ENCODE results near the gene TMEM187. TPM values are rescaled to one million over a fixed set of nuclear protein-coding genes. Genes with fewer than 3 reads are reported as not detected.

The TMEM187 gene
- total RNA-seq, 2 donors from 2014 or later: 4.8 to 8.1 TPM

DNA sequence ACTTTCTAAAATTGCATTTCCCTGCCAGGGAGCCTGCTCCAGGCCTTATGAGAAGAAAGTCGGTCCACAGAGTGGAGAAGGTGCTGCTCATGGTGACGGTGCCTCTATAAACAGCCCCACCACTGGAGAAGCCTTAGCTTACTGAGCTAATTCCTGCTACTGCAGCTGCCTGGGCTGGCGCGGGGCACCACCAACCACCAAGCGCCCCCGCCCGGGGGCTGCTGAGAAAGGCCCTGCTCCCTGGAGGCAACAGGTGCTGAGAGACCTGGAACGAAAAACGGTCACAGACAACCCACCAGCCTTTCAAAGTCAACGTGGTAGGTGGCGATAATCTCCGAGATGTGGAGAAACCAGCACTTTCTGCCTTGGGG, 3.8 kb upstream of the TMEM187 start:
- peaks cover 38% of the 10 kb centered on the region for H3K4me1 Mint-ChIP-seq
- Histone ChIP-seq H3K36me3 (ENCODE audit: control insufficient read depth, insufficient read depth, low read length) (peaks cover 13% of the 10 kb centered on the region), H3K27ac (ENCODE audit: low read depth, low read length) (no peak overlapping the region), H3K4me1 (ENCODE audit: control insufficient read depth, insufficient read depth, low read length) (peaks cover 9% of the 10 kb centered on the region), H3K4me3 (ENCODE audit: low read length) (peak overlapping the region; percentile 89), H3K9me3 (ENCODE audit: control insufficient read depth, low read length) (no peaks in the 10 kb centered on the region), H3K9ac (ENCODE audit: extremely low read depth, low read length, poor library complexity, severe bottlenecking) (peak overlapping the region; percentile 62), H3K27me3 (ENCODE audit: control insufficient read depth, insufficient read depth, low read length, poor library complexity, severe bottlenecking) (no peaks in the 10 kb centered on the region)
- no peaks in the 10 kb centered on the region for H3K27me3 Mint-ChIP-seq (ENCODE audit: insufficient read depth)
- TF ChIP-seq, protein P1, sequence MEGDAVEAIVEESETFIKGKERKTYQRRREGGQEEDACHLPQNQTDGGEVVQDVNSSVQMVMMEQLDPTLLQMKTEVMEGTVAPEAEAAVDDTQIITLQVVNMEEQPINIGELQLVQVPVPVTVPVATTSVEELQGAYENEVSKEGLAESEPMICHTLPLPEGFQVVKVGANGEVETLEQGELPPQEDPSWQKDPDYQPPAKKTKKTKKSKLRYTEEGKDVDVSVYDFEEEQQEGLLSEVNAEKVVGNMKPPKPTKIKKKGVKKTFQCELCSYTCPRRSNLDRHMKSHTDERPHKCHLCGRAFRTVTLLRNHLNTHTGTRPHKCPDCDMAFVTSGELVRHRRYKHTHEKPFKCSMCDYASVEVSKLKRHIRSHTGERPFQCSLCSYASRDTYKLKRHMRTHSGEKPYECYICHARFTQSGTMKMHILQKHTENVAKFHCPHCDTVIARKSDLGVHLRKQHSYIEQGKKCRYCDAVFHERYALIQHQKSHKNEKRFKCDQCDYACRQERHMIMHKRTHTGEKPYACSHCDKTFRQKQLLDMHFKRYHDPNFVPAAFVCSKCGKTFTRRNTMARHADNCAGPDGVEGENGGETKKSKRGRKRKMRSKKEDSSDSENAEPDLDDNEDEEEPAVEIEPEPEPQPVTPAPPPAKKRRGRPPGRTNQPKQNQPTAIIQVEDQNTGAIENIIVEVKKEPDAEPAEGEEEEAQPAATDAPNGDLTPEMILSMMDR (conservative IDR thresholded peaks at IDR 0.05): peak; percentile 31
- 17% methylated on average over 7 of the region's 12 CpGs; no CpG with 5 or more reads in 1 of the 2 experiments for WGBS, 2 experiments (ENCODE audit: insufficient coverage in 1 of 2, insufficient read length in 1 of 2)
- peaks cover 23% of the 10 kb centered on the region for H3K36me3 Mint-ChIP-seq (ENCODE audit: low read depth)
- H3K27ac Mint-ChIP-seq: peak overlapping the region; percentile 89
- DNase-seq: no peak
- H3K9me3 Mint-ChIP-seq: no peaks in the 10 kb centered on the region
- peak overlapping the region; percentile 96 for H3K4me3 Mint-ChIP-seq

DNA sequence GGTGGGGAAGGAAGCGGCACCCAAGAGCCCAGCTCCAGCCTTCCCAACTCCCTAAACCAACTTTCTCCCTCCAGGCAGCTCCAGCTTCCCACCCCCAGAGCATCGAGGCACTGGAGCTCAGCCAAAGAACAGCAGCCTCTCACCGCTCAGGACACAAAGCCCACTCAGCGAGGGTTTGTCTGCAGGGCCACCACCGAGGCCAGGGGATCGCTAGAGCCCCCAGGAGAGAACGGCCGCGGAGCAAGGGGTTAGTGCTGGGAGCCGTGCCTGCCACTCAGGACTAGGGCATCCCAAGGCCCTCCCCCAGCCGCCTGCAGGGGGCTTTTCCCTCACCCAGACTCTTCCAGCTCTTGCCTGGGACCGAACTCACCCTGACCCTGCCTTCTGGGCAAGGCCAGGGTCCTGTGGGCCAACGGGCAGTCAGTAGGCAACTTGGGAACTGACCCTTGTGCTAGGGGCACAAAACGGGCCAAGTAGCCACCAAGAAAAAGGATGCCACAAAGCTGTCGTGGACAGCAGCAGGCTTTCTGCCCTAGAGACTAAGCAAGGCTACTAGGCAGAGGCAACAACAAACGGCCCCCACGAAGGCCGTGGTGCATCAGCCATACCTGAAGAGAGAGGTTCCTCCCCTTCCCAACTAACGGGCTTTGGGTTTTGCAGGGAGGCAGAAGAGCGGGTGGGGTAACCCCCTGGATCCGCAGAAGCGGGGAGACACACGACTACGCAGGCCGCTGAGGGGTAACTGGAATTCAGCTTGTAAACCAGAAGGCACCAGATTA, 3.2 kb upstream of the TMEM187 start:
- Mint-ChIP-seq H3K36me3 (ENCODE audit: low read depth) (peaks cover 18% of the 10 kb centered on the region), H3K4me3 (peak overlapping the region; percentile 96)

DNA sequence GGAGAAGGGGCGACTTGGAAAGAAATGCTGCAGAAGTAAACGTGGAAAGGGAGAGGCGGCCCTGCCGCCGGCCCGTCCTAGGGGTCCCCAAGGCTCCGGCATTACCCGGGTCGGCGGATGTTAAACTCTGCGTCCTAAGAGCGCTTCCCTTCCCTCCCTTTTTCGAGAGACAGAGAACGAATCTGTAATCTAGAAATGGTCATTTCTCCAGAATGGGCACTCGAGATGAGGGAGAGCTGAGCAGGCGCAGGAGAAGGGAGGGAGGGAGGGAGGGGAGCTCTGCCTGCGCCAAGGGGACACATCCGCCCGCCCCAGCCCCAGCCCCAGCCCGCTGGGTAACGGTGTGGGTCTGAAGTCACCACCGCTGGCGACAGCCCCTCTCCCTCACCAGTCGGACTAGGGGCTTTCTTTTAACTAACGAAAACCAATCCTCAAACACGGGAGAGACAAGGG, 2.6 kb upstream of the TMEM187 start:
- Mint-ChIP-seq H3K36me3 (ENCODE audit: low read depth) (peaks cover 16% of the 10 kb centered on the region), H3K9me3 (no peaks in the 10 kb centered on the region), H3K4me3 (peak overlapping the region; percentile 96), H3K27me3 (ENCODE audit: insufficient read depth) (no peaks in the 10 kb centered on the region), H3K27ac (peak overlapping the region; percentile 100), H3K4me1 (peaks cover 47% of the 10 kb centered on the region)
- H3K4me3 ChIP-seq (ENCODE audit: low read length): peak overlapping the region; percentile 89
- TF ChIP-seq, protein P1 (conservative IDR thresholded peaks at IDR 0.05): no peak
- H3K9me3 ChIP-seq (ENCODE audit: control insufficient read depth, low read length): no peaks in the 10 kb centered on the region
- peaks cover 9% of the 10 kb centered on the region for H3K4me1 ChIP-seq (ENCODE audit: control insufficient read depth, insufficient read depth, low read length)
- peaks cover 13% of the 10 kb centered on the region for H3K36me3 ChIP-seq (ENCODE audit: control insufficient read depth, insufficient read depth, low read length)
- H3K27ac ChIP-seq (ENCODE audit: low read depth, low read length): no peak overlapping the region
- no peaks in the 10 kb centered on the region for H3K27me3 ChIP-seq (ENCODE audit: control insufficient read depth, insufficient read depth, low read length, poor library complexity, severe bottlenecking)
- H3K9ac ChIP-seq (ENCODE audit: extremely low read depth, low read length, poor library complexity, severe bottlenecking): peak overlapping the region; percentile 62
- 4% methylated on average over 17 of the region's 26 CpGs; no CpG with 5 or more reads in 1 of the 2 experiments for WGBS, 2 experiments (ENCODE audit: insufficient coverage in 1 of 2, insufficient read length in 1 of 2)
- no peak for DNase-seq

More for the DNA sequence above, 3.2 kb upstream of the TMEM187 start:
- Histone ChIP-seq H3K9ac (ENCODE audit: extremely low read depth, low read length, poor library complexity, severe bottlenecking) (peak overlapping the region; percentile 62), H3K27me3 (ENCODE audit: control insufficient read depth, insufficient read depth, low read length, poor library complexity, severe bottlenecking) (no peaks in the 10 kb centered on the region), H3K36me3 (ENCODE audit: control insufficient read depth, insufficient read depth, low read length) (peaks cover 13% of the 10 kb centered on the region), H3K27ac (ENCODE audit: low read depth, low read length) (no peak overlapping the region), H3K4me1 (ENCODE audit: control insufficient read depth, insufficient read depth, low read length) (peaks cover 9% of the 10 kb centered on the region), H3K4me3 (ENCODE audit: low read length) (peak overlapping the region; percentile 89), H3K9me3 (ENCODE audit: control insufficient read depth, low read length) (no peaks in the 10 kb centered on the region)
- DNase-seq: no peak
- TF ChIP-seq, protein P1 (conservative IDR thresholded peaks at IDR 0.05): peak; percentile 34
- Mint-ChIP-seq H3K27me3 (ENCODE audit: insufficient read depth) (no peaks in the 10 kb centered on the region), H3K4me1 (peaks cover 41% of the 10 kb centered on the region), H3K27ac (peak overlapping the region; percentile 90), H3K9me3 (no peaks in the 10 kb centered on the region)
- 7% methylated on average over 25 of the region's 25 CpGs; no CpG with 5 or more reads in 1 of the 2 experiments for WGBS, 2 experiments (ENCODE audit: insufficient coverage in 1 of 2, insufficient read length in 1 of 2)
